Camera-type eye (tissue), 1 donor: ENCODE data around the gene CNIH3. TPM values are rescaled to one million over a fixed set of nuclear protein-coding genes. Genes with fewer than 3 reads are reported as not detected.

Source experiments
- total RNA-seq: library from RNA; depleted of rRNA; stranded (reverse); fragments of >200 nt; gene quantifications from one replicate; pipeline ENCODE4 v1.2.3, GENCODE V29; 2014

CNIH3 gene
- total RNA-seq, result 4.1 TPM

DNA sequence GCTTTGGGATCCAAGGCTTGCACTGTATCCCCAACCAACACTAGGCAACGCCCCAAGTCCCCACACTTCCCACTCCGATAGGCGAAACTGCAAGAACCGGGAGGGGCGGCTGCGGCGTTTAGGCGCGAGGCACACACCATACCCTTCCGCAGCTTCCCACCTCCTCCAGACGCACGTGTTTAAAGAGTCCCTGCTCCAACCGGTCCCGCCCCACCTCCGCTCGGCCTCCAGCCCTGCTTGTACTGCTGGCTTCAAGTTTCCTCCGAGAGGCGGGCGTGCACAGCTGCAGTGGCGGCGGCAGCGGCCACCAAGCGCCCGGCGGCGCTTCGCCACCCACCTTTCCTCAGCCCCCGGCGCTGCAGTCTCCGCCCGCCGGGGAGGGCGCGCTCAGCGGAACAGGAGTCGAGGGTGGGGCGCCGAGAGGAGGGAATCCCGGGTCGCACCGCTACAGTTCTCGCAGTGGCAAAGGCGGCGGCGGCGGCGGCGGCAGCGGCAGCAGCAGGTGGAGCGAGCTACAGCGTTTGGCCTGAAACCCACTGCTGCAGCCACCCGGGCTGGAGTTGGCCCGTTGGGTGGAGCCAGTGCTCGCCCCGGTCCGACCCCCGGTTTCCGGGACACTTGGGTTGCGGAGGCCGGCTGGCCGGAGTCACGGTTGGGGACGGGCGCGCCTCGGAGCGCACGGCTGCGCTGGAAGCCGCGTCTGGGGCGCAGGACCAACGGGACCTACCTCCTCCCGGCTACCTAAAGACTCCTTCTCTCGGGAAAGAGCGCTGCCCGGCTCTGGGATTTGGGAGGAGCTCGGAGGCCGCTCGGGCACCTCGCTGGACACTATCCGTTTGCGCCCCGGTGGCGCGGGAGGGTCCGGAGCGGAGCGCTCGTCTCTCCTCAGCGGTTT is at the start of gene CNIH3:
Gene CNIH3 (plus strand): TSS at position 457 of the 895 bp plus-strand sequence. CDS start 858 bp downstream, outside the sequence.

Other genes with a start within 250 kb of the CNIH3 start
- gene WDR26, start 181.5 kb upstream of the CNIH3 start, total RNA-seq, result 125 TPM